WTC11 (cell line): ENCODE results near the gene SMYD3. TPM values are rescaled to one million over a fixed set of nuclear protein-coding genes. Genes with fewer than 3 reads are reported as not detected.

Source experiments
- ATAC-seq: fragments of 200-7000 bp; cut with Tn5 transposase; 2 replicates; pipeline ENCODE4 v1.10.0; 2021; ENCODE audit warnings: mild to moderate bottlenecking, moderate library complexity
- CTCF ChIA-PET: fragments of 300-600 bp; sonication (Branson Sonifier 250); formaldehyde crosslinking; loops from one replicate; lab custom pipeline; 2021; ENCODE audit warnings: antibody characterized with exemption; lab: Charles Lee
- POLR2A ChIA-PET: fragments of 350-600 bp; sonication (Branson Sonifier 250); formaldehyde crosslinking; loops from one replicate; lab custom pipeline; 2021; ENCODE audit warnings: antibody characterized with exemption; lab: Charles Lee
- DNase-seq: peaks from one replicate; pipeline ENCODE4 v3.0.0; 2021; ENCODE audit warnings: low spot score
- H3K27ac Mint-ChIP-seq: 2 replicates; pipeline ENCODE4 v1.8.0; 2021; ENCODE audit warnings: mixed read lengths
- H3K27me3 Mint-ChIP-seq: 2 replicates; pipeline ENCODE4 v1.8.0; 2021; ENCODE audit warnings: low read depth, mild to moderate bottlenecking, moderate library complexity, mixed read lengths
- H3K36me3 Mint-ChIP-seq: 2 replicates; pipeline ENCODE4 v1.8.0; 2021; ENCODE audit warnings: mixed read lengths
- H3K4me1 Mint-ChIP-seq: 2 replicates; pipeline ENCODE4 v1.8.0; 2022; ENCODE audit warnings: mixed read lengths
- H3K4me3 Mint-ChIP-seq: 2 replicates; pipeline ENCODE4 v1.8.0; 2021; ENCODE audit warnings: mild to moderate bottlenecking, moderate library complexity, mixed read lengths
- H3K9me3 Mint-ChIP-seq: 2 replicates; pipeline ENCODE4 v1.8.0; 2021; ENCODE audit warnings: mixed read lengths
- AFF4 ChIP-seq: sonication (generic); formaldehyde crosslinking; IDR thresholded peaks from 2 replicates; pipeline ENCODE4 v1.8.1; 2023; ENCODE audit warnings: mild to moderate bottlenecking, missing genetic modification reagents, borderline replicate concordance
- CREB1 ChIP-seq: sonication (generic); formaldehyde crosslinking; IDR thresholded peaks from 2 replicates; pipeline ENCODE4 v1.8.0; 2023; ENCODE audit warnings: mild to moderate bottlenecking, missing genetic modification reagents
- CREM ChIP-seq: sonication (generic); formaldehyde crosslinking; IDR thresholded peaks from 2 replicates; pipeline ENCODE4 v1.8.1; 2022; ENCODE audit warnings: mild to moderate bottlenecking, missing genetic modification reagents, moderate library complexity
- ETV6 ChIP-seq: sonication (generic); formaldehyde crosslinking; IDR thresholded peaks from 2 replicates; pipeline ENCODE4 v1.8.1; 2022; ENCODE audit warnings: mild to moderate bottlenecking, missing genetic modification reagents
- IRF1 ChIP-seq: sonication (generic); formaldehyde crosslinking; IDR thresholded peaks from 2 replicates; pipeline ENCODE4 v1.8.0; 2023; ENCODE audit warnings: missing genetic modification reagents
- JAZF1 ChIP-seq: fragments of 250-450 bp; sonication (Bioruptor Pico); IDR thresholded peaks from 2 replicates; pipeline ENCODE4 v1.9.0; 2021; ENCODE audit warnings: moderate library complexity, mild to moderate bottlenecking, inconsistent platforms
- NR1H2 ChIP-seq: sonication (generic); formaldehyde crosslinking; IDR thresholded peaks from 2 replicates; pipeline ENCODE4 v1.9.0; 2021; ENCODE audit warnings: mild to moderate bottlenecking, moderate library complexity, missing genetic modification reagents
- NR3C1 ChIP-seq: sonication (generic); formaldehyde crosslinking; conservative IDR thresholded peaks from 2 replicates; pipeline ENCODE4 v1.8.1; 2023; ENCODE audit warnings: low read depth, mild to moderate bottlenecking, missing genetic modification reagents
- OVOL2 ChIP-seq: fragments of 250-450 bp; sonication (Bioruptor Pico); IDR thresholded peaks from 2 replicates; pipeline ENCODE4 v1.9.0; 2021; ENCODE audit warnings: mild to moderate bottlenecking, borderline replicate concordance
- RORB ChIP-seq: fragments of 250-450 bp; sonication (Bioruptor Pico); IDR thresholded peaks from 2 replicates; pipeline ENCODE4 v1.9.0; 2021; ENCODE audit warnings: mild to moderate bottlenecking
- TEAD1 ChIP-seq: sonication (generic); formaldehyde crosslinking; IDR thresholded peaks from 2 replicates; pipeline ENCODE4 v1.8.0; 2022; ENCODE audit warnings: mild to moderate bottlenecking, missing genetic modification reagents
- USF2 ChIP-seq: sonication (generic); formaldehyde crosslinking; IDR thresholded peaks from 2 replicates; pipeline ENCODE4 v1.8.1; 2023; ENCODE audit warnings: mild to moderate bottlenecking, missing genetic modification reagents, moderate library complexity
- ZBTB21 ChIP-seq: sonication (generic); formaldehyde crosslinking; IDR thresholded peaks from 2 replicates; pipeline ENCODE4 v1.8.1; 2023; ENCODE audit warnings: mild to moderate bottlenecking, missing genetic modification reagents, borderline replicate concordance
- ZNF138 ChIP-seq: sonication (generic); formaldehyde crosslinking; conservative IDR thresholded peaks from 2 replicates; pipeline ENCODE4 v1.8.1; 2022; ENCODE audit warnings: mild to moderate bottlenecking, moderate library complexity, missing genetic modification reagents
- ZNF263 ChIP-seq: sonication (generic); formaldehyde crosslinking; IDR thresholded peaks from 2 replicates; pipeline ENCODE4 v1.8.1; 2022; ENCODE audit warnings: low read depth, mild to moderate bottlenecking, moderate library complexity, missing genetic modification reagents
- total RNA-seq: library from RNA; stranded (reverse); gene quantifications from 3 replicates; pipeline ENCODE4 v1.2.3, GENCODE V29; 2021
- TF ChIP-seq, protein P1 (sequence below): fragments of 250-450 bp; sonication (Bioruptor Pico); IDR thresholded peaks from 2 replicates; pipeline ENCODE4 v1.9.0; 2021; ENCODE audit warnings: mild to moderate bottlenecking, borderline replicate concordance
- TF ChIP-seq, protein P2 (sequence below): sonication (generic); formaldehyde crosslinking; IDR thresholded peaks from 2 replicates; pipeline ENCODE4 v1.8.0; 2022; ENCODE audit warnings: missing genetic modification reagents
- TF ChIP-seq, protein P3 (sequence below): sonication (generic); formaldehyde crosslinking; IDR thresholded peaks from 2 replicates; pipeline ENCODE4 v1.8.0; 2022; ENCODE audit warnings: mild to moderate bottlenecking, missing genetic modification reagents

The SMYD3 gene
- total RNA-seq, 1 experiment from 2014 or later = 21.4 TPM

GRCh38 chr1:246311461-246311860, 195.6 kb downstream of the SMYD3 start:
- TF ChIP-seq TEAD1 (CRISPR knock-in tag) = no peak
- TF ChIP-seq OVOL2 (CRISPR knock-in tag) = no peak
- TF ChIP-seq IRF1 (CRISPR knock-in tag) = no peak
- TF ChIP-seq ZBTB21 (CRISPR knock-in tag) = no peak
- TF ChIP-seq NR1H2 = no peak
- no peak for TF ChIP-seq RORB (CRISPR knock-in tag)
- TF ChIP-seq CREB1 (CRISPR knock-in tag) = no peak
- TF ChIP-seq, protein P1, sequence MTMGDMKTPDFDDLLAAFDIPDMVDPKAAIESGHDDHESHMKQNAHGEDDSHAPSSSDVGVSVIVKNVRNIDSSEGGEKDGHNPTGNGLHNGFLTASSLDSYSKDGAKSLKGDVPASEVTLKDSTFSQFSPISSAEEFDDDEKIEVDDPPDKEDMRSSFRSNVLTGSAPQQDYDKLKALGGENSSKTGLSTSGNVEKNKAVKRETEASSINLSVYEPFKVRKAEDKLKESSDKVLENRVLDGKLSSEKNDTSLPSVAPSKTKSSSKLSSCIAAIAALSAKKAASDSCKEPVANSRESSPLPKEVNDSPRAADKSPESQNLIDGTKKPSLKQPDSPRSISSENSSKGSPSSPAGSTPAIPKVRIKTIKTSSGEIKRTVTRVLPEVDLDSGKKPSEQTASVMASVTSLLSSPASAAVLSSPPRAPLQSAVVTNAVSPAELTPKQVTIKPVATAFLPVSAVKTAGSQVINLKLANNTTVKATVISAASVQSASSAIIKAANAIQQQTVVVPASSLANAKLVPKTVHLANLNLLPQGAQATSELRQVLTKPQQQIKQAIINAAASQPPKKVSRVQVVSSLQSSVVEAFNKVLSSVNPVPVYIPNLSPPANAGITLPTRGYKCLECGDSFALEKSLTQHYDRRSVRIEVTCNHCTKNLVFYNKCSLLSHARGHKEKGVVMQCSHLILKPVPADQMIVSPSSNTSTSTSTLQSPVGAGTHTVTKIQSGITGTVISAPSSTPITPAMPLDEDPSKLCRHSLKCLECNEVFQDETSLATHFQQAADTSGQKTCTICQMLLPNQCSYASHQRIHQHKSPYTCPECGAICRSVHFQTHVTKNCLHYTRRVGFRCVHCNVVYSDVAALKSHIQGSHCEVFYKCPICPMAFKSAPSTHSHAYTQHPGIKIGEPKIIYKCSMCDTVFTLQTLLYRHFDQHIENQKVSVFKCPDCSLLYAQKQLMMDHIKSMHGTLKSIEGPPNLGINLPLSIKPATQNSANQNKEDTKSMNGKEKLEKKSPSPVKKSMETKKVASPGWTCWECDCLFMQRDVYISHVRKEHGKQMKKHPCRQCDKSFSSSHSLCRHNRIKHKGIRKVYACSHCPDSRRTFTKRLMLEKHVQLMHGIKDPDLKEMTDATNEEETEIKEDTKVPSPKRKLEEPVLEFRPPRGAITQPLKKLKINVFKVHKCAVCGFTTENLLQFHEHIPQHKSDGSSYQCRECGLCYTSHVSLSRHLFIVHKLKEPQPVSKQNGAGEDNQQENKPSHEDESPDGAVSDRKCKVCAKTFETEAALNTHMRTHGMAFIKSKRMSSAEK (CRISPR knock-in tag) = no peak
- no peak for TF ChIP-seq JAZF1 (CRISPR knock-in tag)
- TF ChIP-seq ETV6 = no peak
- TF ChIP-seq CREM (CRISPR knock-in tag) = no peak
- TF ChIP-seq ZNF263 = no peak
- TF ChIP-seq AFF4 (CRISPR knock-in tag) = no peak
- TF ChIP-seq, protein P2, sequence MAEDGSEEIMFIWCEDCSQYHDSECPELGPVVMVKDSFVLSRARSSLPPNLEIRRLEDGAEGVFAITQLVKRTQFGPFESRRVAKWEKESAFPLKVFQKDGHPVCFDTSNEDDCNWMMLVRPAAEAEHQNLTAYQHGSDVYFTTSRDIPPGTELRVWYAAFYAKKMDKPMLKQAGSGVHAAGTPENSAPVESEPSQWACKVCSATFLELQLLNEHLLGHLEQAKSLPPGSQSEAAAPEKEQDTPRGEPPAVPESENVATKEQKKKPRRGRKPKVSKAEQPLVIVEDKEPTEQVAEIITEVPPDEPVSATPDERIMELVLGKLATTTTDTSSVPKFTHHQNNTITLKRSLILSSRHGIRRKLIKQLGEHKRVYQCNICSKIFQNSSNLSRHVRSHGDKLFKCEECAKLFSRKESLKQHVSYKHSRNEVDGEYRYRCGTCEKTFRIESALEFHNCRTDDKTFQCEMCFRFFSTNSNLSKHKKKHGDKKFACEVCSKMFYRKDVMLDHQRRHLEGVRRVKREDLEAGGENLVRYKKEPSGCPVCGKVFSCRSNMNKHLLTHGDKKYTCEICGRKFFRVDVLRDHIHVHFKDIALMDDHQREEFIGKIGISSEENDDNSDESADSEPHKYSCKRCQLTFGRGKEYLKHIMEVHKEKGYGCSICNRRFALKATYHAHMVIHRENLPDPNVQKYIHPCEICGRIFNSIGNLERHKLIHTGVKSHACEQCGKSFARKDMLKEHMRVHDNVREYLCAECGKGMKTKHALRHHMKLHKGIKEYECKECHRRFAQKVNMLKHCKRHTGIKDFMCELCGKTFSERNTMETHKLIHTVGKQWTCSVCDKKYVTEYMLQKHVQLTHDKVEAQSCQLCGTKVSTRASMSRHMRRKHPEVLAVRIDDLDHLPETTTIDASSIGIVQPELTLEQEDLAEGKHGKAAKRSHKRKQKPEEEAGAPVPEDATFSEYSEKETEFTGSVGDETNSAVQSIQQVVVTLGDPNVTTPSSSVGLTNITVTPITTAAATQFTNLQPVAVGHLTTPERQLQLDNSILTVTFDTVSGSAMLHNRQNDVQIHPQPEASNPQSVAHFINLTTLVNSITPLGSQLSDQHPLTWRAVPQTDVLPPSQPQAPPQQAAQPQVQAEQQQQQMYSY = no peak
- TF ChIP-seq, protein P3, sequence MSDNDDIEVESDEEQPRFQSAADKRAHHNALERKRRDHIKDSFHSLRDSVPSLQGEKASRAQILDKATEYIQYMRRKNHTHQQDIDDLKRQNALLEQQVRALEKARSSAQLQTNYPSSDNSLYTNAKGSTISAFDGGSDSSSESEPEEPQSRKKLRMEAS (CRISPR knock-in tag) = no peak
- no peak for TF ChIP-seq ZNF138 (CRISPR knock-in tag)
- TF ChIP-seq USF2 (CRISPR knock-in tag) = no peak
- no peak for TF ChIP-seq NR3C1 (CRISPR knock-in tag)
- TF ChIP-seq, all 79 proteins: peak for 0
- H3K4me3 Mint-ChIP-seq = no peak overlapping the region
- H3K27ac Mint-ChIP-seq = peak overlapping the region; percentile 30; the same call in 1 of the 2 replicates
- ChIA-PET CTCF (no interaction called here), POLR2A (interaction anchor here (0.7 kb wide), 1 partner anchor 338 kb away, joined by 3 read pairs; no protein-coding TSS in a partner anchor)
- H3K27me3 Mint-ChIP-seq = no peaks in the 10 kb centered on the region
- no peaks in the 10 kb centered on the region for H3K36me3 Mint-ChIP-seq
- DNase-seq (no peak), ATAC-seq (no peak)
- no peaks in the 10 kb centered on the region for H3K4me1 Mint-ChIP-seq
- no peaks in the 10 kb centered on the region for H3K9me3 Mint-ChIP-seq
